NCI-H2196 (cell line): Measurements from ENCODE around the gene TIMM44.
"Not testable (repeated sequence)": the region's sequence is repeated elsewhere in the genome, so short reads cannot be mapped to it uniquely, and the experiment has no call there.

Experiments used
- DNase-seq: peaks from one replicate; lab custom pipeline; 2025; ENCODE audit not compliant: unreplicated experiment; lab: John Stamatoyannopoulos, UW

The TIMM44 gene

DNA sequence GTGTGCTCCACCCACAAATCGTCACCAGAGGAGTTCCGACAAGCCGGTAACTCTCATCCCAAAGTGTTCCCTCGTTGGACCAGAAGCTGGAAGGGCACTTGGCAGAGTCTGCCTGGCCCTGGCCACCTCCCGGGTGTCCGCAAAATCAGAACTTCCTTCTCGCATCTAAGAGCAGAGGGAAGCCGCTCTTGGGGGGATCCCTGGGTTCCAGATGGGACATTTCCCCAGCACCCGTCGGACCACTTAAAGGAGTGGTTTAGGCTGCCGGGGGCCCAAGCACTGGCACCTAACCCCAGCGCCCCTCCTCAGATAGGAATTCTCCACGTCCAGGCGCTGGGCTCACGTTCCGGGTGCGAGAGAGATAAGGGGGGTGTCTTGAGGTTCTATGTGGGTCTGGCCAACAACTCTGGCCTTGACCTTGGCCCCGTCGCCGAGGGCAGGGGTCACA is 40.6 kb downstream of the TIMM44 start:
- DNase-seq = no peak

DNA sequence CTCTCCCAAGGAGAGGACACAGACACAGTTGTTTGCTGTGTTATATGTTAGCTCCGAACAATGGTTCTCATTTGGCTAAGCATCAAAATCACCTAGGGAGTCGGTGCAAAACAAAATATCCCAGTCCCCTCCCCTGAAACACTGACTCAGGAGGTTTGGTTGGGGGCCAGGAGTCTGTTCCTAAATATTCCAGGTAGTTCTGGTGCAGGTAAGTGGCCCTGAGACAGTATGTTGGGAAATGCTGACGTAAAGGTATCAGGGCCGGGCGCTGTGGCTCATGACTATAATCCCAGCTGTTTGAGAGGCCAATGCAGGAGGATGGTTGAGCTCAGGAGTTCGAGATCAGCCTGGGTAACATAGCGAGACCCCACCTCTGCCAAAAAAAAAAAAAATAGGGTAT is 42.1 kb downstream of the TIMM44 start:
- DNase-seq = no peak

DNA sequence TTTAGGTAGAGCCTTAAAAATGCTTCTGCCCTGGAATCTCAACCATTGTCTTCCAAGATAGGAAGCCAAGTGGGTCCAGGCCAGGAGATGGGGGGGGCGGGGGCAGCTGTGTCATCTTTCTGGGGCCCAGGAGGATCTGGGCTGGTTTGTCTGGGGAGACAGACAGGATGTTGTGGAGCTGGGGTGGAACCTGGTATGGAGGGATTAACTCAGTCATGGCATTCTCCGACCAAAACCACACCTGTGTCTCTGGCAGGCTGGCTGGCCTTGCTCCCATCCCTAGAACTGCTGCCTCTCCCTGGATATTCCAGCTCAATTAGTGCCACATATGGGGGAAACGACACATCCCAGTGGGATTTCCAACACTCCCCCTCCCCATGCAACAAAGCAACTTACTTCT is 42.5 kb downstream of the TIMM44 start:
- DNase-seq = no peak

DNA sequence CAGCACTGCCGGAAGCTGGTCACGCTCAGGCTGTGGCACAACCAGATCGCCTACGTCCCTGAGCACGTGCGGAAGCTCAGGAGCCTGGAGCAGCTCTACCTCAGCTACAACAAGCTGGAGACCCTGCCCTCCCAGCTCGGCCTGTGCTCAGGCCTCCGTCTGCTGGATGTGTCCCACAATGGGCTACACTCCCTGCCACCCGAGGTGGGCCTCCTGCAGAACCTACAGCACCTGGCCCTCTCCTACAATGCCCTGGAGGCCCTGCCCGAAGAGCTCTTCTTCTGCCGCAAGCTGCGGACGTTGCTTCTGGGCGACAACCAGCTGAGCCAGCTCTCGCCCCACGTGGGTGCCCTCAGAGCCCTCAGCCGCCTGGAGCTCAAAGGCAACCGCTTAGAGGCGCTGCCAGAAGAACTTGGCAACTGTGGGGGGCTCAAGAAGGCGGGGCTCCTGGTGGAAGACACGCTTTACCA is 43.0 kb downstream of the TIMM44 start:
- no peak for DNase-seq

DNA sequence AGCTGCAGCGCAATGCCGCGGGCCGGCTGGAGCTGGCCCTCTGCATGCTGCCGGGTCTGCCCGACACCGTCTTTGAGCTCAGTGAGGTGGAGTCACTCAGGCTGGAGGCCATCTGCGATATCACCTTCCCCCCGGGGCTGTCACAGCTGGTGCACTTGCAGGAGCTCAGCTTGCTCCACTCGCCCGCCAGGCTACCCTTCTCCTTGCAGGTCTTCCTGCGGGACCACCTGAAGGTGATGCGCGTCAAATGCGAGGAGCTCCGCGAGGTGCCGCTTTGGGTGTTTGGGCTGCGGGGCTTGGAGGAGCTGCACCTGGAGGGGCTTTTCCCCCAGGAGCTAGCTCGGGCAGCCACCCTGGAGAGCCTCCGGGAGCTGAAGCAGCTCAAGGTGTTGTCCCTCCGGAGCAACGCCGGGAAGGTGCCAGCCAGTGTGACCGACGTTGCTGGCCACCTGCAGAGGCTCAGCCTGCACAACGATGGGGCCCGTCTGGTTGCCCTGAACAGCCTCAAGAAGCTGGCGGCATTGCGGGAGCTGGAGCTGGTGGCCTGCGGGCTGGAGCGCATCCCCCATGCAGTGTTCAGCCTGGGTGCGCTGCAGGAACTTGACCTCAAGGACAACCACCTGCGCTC is 43.6 kb downstream of the TIMM44 start:
- no peak for DNase-seq

DNA sequence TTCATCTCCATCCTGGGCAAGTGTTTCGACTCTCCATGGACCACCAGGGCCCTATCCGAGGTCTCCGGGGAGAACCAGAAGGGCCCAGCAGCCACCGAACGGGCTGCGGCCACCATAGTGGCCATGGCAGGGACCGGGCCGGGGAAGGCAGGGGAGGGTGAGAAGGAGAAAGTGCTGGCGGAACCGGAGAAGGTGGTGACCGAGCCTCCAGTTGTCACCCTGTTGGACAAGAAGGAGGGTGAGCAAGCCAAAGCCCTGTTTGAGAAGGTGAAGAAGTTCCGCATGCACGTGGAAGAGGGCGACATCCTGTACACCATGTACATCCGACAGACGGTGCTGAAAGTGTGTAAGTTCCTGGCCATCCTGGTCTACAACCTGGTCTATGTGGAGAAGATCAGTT is 44.5 kb downstream of the TIMM44 start:
- no peak for DNase-seq

DNA sequence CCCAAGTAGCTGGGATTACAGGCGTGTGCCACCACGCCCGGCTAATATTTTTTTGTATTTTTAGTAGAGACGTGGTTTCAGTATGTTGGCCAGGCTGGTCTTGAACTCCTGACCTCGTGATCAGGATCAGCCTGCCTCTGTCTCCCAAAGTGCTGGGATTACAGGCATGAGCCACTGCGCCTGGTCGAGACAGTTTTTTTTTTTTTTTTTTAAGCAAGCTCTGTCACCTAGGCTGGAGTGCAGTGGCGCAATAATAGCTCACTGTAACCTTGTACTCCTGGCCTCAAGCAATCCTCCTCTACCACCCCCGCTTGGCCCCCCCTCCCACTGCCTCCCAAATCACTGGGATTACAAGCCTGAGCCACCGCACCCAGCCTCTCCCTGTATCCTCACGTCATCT is 46.2 kb downstream of the TIMM44 start:
- no peak for DNase-seq

DNA sequence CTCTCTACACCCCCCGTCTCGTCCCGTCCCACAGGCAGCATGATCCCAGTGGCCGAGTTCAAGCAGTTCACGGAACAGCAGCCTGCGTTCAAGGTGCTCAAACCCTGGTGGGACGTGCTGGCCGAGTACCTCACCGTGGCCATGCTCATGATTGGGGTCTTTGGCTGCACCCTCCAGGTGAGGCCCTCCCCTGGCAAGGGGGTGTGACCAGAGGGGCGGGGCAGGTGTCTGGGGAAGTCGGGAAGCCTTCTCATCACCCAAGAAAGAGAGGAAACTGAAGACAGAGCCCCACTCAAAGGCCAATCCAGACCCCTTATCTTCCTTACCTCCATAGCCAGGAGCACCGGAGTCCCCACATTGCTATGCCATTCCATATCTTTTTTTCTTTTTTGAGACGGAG is 47.9 kb downstream of the TIMM44 start:
- no peak for DNase-seq

DNA sequence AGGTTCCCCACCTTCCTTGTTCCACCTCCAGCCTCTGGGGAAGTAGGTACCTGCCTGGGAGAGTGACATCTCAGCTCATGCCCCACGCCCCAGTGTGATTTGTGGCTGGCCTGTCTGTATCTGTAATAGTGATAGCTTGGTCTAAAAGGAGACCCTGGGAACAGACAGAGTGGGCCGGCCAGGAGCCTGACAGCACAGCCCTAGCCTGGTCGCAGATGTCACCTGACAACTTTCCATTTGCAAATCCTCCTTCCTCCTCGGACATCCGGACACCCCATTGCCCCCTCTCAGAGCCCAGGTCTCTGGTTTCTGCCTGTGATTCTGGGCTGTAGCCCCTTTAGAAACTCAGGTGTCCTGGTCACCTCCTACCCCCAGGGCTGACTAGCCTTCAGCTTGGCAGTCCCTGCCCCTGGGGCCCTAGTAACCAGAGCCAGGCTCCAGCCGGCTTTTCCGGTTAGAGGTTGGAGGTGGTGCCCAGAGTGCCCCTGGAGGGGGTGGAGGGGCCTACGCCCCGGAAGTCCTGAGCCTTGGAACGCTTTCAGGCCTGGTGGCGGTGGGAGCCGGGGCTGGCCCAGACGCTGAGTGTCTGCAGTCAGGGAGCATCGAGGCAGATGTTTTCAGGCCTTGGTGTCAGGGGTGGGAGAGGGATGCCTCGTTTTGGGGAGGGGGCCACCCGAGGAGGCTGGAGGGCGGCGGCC is 48.7 kb downstream of the TIMM44 start:
- no peak for DNase-seq

DNA sequence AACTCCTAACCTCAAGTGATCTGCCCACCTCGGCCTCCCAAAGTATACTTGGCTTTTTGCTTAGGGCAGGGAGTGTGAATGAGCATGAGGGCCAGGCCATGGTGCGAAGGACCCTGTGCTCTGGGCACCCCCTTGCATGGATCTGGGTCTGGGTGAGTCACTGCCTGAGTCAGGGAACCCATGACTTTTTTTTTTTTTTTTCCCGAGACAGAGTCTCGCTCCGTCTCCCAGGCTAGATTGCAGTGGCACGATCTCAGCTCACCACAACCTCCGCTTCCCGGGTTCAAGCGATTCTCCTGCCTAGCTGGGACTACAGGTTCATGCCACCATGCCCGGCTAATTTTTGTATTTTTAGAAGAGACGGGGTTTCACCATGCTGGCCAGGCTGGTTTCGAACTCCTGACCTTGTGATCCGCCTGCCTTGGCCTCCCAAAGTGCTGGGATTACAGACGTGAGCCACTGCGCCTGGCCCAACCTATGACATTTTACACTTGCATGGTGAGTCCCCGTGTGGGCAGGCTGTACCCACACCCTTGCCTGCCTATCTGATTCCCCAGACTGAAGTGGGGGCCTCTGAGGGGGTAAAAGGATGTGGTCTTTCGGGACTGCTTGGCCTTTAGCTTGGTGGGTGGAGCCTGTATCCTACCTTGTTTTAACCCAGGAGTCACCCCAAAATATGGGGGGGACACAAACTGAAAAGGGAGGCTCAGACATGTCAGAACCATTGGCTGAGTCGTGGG is 49.9 kb downstream of the TIMM44 start:
- not testable (repeated sequence) for DNase-seq

DNA sequence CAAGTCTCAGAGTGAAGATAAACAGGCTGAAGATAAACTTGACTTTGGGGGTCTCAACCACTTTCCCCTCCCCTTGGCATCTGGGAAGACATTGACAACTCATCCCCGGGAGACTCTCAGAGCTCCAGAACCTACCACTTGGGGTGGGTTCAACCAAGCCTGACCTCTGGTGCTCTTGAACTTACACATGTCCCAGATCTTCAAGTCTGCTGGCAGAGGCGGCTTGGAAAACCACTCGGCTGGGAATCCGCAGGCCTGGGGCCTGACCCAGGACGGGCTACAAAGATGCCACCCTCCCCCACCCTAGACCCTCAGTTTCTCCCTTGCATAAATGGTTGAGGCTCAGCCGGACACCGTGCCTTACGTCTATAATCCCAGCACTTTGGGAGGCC is 54.6 kb downstream of the TIMM44 start:
- no peak for DNase-seq

DNA sequence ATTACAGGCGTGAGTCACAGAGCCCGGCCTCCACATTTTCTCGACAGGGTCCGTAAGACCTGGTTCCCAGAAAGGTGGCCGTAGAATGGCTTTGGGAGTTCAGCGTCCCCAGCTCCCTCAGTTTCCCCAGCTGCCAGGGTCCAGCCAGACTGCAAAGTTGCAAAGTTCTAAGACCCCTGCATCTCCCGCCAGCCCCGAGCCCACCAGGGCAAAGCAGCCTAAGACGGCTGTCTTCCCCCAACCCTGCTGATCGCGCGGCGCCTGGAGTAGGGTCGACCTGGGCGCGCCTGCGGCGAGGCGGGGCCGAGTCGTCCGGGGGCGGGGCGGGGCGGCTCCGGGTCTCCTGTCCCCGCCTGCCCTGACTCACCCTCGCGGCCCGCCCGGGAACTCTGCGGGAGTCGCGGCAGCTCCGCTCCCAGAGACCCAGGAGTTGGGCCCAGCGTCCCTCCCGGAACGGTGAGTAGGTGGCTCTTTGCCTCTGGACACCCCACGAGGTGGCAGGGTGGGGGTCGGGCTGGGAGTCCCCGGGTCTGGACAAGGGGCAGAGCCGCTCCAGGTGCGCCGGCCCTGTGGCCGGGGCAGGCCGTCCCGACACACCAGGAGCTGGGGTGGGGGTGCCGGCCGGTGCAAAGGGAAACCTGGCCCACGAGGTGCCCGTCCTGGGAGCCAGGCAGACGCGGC is 55.2 kb downstream of the TIMM44 start, which contains the start of gene LRRC8E:
TSS of gene LRRC8E (plus strand) at position 366 of the 681 bp plus-strand sequence. CDS start 7,094 bp downstream, outside the sequence.
- no peak for DNase-seq

DNA sequence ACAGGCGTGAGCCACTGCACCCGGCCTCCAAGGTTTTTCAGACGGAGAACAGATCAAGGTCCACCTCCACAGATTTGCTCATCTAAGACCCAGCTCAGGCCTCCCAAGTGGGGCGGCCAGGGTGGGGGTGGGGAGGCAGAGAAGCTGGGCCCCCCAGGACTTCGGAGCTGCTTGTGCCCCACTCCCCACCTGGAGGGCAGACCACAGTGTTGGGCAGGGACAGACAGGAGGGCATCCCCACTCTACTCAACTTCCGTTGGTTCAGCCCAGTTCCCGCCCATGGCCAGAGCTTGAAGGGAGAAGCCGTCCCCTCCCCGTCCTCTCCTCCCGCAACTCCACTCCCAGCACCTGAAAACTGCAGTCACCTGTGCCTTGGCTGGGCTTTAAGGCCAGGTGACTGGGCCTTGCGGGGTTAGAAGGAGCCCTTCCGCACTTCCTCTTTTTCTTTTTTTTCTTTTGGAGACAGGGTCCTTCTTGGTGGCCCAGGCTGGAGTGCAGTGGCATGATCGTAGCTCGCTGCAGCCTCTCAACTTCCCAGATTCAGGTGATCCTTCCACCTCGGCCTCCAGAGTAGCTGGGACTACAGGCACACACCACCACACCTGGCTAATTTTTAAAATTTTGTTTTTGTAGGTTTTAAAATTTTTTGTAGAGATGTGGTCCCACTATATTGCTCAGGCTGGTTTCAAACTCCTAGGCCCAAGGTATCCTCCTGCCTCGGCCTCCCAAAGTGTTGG is 55.9 kb downstream of the TIMM44 start:
- DNase-seq = no peak

DNA sequence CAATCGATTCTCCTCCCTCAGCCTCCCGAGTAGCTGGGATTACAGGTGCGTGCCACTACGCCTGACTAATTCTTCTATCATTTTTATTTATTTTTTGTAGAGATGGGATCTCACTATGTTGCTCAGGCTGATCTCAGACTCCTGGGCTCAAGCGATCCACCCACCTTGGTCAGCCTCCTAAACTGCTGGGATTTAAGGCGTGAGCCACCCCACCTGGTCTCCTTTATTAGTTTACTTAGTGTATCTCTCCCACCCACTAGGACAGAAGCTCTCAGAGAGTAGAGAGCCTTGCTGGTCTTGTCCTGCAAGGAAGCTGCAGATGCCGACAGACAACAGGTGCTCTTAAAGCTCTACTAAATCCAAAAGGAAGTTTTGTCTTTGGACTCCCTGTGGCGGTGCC is 57.6 kb downstream of the TIMM44 start:
- no peak for DNase-seq

DNA sequence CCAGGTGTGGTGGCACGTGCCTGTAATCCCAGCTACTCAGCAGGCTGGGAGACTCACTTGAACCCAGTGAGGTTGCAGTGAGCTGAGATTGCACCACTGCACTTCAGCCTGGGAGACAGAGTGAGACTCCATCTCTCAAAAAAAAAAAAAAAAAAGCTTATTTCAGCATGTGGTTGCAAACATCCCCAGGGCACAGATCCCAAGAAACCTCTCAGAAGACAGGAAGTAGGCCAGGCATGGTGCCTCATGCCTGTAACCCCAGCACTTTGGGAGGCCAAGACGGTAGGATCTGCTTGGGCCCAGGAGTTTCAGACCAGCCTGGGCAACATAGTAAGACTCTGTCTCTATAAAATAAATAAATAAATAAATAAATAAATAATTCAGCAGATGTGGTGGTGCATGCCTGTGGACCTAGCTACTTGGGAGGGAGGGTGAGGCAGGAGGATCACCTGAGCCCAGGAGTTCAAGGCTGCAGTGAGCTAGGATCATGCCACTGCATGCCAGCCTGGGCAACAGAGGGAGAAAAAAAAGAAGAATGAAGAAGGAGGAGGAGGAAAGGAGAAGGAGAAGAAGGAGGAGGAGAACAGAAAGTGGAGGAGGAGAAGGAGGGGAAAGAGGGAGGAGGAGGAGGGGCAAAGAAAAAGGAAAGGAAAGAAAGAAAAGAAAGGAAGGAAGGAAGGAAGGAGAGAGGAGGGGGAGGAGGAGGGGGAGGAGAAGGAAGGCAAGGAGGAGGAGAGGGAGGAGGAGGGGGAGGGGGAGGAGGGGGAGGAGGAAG is 59.5 kb downstream of the TIMM44 start:
- no peak for DNase-seq

DNA sequence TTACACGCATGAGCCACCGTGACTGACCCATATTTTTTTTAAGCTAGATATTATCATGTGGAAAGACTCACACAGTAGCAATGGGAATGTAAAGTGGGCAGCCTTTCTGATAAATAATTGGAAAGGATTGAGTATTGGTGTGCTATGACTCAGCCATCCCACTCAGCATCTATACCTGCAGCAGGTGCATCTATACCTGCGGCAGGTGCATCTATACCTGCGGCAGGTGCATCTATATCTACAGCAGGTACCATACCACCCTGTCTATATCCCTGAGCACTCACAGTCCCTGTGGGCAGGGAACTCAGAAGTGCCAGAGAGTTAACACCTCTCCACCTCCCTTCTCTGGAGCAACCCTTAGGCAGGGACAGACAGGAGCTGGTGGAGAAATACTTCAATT is 60.4 kb downstream of the TIMM44 start:
- DNase-seq = no peak

DNA sequence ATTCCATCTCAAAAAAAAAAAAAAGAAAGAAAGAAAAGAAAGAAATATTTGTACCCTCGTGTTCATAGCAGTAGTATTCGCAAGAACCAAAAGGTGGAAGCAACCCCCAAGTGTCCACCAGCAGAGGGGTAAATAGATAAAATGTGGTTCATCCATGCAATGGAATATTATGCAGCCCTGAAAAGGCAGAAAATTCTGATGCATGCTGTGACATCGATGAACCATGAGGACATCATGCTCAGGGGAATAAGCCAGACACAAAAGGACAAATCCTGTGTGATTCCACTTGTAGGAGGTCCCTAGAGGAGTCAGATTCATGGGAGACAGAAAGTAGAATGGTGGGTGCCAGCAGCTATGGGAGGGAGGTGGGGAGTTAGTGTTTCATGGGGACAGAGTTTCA is 61.6 kb downstream of the TIMM44 start:
- no peak for DNase-seq

DNA sequence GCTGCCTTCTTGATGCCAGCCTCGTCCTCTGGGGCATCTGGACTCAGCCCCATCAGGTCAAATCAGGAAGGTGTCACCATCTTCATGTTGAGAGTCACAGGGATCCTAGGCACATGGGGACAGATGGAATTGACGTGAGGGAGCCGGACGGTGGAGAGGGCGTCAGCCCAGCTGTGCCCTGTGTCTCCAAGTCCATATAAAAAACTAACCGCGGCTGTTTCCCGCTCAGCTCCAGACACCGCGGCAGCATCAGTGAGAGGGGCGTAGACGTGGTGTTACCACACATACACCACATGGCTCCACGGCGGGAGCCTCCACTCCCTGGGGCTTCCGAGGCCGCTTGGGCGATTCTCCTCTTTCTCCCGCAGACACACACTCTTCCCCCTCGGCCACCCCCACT is 63.6 kb downstream of the TIMM44 start:
- no peak for DNase-seq

DNA sequence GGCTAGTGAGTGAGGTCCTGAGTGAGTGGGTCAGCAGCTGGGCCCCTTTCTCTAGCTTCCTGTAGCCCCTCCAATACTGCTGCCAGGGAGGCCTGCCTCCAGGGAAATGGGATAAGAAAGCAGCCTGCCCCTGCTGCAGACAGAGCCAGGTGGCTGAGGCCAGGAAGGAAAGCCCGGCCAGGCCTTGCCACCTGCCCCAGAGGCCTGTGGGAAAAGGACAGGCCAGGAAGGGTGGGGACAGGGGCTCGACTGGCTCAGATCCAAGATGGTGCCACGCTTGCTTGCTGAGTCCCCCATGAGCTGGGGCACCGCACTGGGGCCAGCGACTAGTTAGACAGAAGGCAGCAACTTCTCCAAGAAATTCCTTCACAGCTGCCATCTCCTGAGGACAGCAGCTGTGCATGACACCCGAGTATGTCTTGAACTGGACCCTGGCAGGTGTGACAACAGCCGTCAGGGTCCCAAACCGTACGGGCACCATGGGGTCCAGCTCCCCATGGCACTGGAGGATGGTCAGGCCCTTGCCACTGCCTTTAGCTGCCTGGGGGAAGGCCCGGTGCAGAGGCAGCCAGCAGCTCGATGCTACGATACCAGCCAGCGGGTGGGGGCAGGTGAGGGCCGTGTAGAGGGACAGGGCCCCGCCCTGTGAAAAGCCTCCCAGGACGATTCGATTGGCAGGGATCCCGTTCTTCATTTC is 64.2 kb downstream of the TIMM44 start:
- DNase-seq = no peak
